Amniotic epithelial cell (primary cell): Measurements from ENCODE around the gene AHCTF1.
"Not testable (repeated sequence)": the region's sequence is repeated elsewhere in the genome, so short reads cannot be mapped to it uniquely, and the experiment has no call there.

Source experiments
- DNase-seq: peaks from one replicate; pipeline ENCODE4 v3.0.0-alpha.2; 2010; ENCODE audit warnings: low read depth

AHCTF1 gene

DNA sequence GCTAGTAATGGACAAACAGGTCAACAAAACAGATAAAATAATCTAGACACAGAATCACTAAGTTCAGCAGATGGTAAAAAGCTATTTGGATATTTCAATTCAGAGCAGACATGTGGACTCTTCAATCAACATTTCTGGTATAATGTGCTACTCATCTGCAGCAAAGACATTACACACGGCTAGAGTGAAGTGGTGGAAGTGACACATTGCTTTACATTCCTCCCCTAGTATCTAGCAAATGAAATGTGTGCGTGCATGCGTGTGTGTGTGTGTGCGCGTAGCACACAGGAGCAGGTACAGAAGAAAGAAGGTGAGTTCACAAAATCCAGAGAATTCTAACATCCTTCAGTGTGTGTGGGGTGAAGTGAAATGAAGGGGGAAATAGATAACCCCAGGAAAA is 8.3 kb downstream of the AHCTF1 start:
- peak; percentile 16 for DNase-seq

GRCh38 chr1:246921481-246921880 is 10.3 kb downstream of the AHCTF1 start:
- peak; percentile 29 for DNase-seq

GRCh38 chr1:246919902-246920301 is 11.8 kb downstream of the AHCTF1 start:
- no peak for DNase-seq

GRCh38 chr1:246916026-246916923 is 15.5 kb downstream of the AHCTF1 start:
- DNase-seq, result not testable (repeated sequence)

- DNase-seq, result peak; percentile 76
Measured at GRCh38 chr1:246907472-246907871, 24.3 kb downstream of the AHCTF1 start.

- DNase-seq, result no peak
Measured at GRCh38 chr1:246906833-246907232, 24.9 kb downstream of the AHCTF1 start.

DNA sequence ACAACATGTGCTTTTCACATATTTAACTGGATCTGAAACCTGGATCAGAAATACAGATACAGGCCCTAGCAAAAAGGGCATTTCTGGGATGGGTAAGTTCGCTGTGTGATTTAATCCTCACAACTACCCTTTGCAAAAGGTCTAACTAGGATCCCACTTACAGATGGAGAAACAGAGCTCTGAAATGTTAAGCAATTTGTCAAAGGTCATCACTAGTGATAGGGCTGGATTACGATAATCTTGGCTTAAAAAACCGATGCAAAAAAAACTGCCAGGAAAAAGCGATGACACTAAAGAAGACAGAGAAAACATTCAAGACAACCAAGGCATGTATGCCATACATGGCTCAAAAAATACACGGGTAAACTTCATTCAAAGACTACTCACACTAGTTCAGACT is 29.9 kb downstream of the AHCTF1 start:
- DNase-seq, result no peak

GRCh38 chr1:246897302-246897701 is 34.4 kb downstream of the AHCTF1 start:
- no peak for DNase-seq

- no peak for DNase-seq
Measured at GRCh38 chr1:246893191-246893939, 38.4 kb downstream of the AHCTF1 start.

- no peak for DNase-seq
Measured at GRCh38 chr1:246891105-246891504, 40.6 kb downstream of the AHCTF1 start.

GRCh38 chr1:246888522-246888921 is 43.2 kb downstream of the AHCTF1 start:
- DNase-seq, result no peak

DNA sequence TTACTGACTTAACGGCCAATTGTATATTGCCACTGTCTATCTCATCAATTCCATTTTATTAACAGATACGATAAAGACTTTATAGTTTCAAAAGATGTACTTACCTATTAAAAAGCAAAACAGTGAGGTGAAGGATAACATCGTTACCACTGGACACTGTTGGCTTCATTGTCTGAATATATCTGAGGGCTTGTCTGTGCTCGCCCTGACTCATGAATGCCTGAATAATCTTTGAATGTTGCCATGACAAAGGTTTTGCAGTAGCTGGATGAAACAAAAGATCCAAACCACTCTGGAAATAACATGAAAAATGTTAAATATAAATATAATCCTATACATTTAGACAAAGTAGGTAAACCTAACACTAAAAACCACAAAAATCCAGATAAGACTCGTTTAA is 46.4 kb downstream of the AHCTF1 start:
- not testable (repeated sequence) for DNase-seq

GRCh38 chr1:246878551-246878950 is 53.2 kb downstream of the AHCTF1 start:
- DNase-seq, result no peak

- no peak for DNase-seq
Measured at GRCh38 chr1:246876431-246876830, 55.3 kb downstream of the AHCTF1 start.

GRCh38 chr1:246875041-246876026 is 56.4 kb downstream of the AHCTF1 start:
- DNase-seq, result peak; percentile 77

DNA sequence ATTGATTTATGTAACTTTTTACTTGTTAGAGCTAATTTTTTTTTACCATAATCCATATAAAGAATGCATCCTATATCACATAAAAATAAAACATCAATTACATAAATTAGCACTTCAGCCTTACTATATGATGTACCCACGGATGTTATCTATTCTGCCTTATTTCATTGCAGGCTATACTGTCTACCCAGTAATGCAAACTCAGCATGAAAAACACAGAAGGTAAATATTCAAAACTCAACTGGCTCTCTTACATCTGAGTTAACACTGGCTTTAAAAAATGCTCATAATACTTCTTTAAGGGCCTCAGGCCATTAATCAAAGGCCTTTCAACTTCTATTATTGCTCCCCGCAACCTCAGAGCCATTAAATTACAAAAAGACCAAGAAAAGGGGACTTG is 65.8 kb downstream of the AHCTF1 start:
- no peak for DNase-seq

DNA sequence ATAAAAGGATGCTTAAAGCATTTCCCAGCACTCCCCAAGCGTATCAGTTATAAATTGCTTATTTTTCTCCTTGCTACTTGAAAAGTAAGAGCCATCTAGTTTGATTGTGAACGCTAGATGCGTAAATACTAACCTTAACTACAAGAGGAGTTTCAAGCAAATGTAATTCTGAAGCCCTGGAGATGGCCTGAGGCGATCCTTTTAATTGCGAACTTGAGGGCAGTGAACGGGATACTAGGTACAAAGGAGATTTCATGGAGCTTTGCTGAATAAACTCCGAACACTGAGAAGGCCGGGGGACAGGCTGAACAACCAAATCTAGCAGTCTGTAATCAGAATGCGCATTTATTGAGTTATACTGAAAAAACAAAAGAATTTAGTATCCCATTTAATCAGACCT is 68.0 kb downstream of the AHCTF1 start:
- DNase-seq, result not testable (repeated sequence)

GRCh38 chr1:246860401-246860800 is 71.3 kb downstream of the AHCTF1 start:
- peak; percentile 85 for DNase-seq

DNA sequence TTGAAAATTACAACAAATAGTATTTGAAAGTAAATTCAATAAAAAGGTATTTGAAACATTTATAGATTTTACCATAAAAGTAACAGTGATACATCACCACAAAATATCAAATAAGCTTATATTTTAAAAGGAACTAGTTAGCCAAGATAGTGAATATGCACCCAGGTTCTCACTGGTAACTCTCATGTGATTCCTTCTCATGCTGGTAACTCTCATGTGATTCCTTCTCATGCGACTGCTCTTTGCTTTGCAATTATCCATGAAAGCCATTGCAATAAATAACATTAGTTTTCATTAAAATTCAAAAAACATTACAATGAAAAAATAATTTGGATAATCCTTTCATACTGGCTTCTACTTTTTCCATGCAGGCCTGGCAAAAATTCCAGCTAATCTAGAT is 75.4 kb downstream of the AHCTF1 start:
- DNase-seq, result no peak

DNA sequence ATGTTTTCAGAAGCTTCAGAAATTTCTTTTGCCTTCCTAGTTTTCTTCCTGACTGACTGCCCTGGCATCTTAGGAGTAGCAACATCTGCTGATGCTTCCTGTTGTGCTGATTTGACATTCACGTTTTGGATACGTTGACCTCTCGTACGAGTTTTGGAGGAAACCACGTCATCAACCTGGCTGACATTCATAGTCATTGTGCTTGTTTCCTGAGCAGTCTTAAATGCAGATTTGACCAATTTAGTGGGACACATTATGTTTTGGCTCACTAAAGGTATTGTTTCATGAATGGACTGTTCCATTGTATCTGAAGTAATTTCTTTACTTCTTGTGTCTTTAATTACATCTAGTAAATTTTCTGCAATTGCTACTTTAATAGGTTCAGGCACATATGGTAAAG is 81.1 kb downstream of the AHCTF1 start:
- not testable (repeated sequence) for DNase-seq

DNA sequence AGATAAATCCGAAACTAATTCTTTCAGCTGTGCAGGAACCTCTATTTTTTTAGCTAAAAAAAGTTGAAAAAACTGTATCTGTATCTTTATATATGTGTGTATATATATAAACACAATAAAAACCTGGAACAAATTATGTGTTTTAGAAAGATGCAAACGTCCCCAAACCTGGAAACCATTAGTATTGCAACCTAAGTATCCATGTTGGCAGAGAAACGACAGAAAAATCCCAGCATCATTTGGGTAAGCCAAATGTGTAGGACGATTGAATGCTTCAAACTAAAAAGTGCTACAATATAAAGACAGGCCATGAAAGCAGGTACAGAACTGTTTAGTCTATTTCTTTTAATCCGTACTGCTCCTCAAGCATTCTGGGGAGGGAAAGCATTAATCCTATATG is 87.9 kb downstream of the AHCTF1 start:
- no peak for DNase-seq

DNA sequence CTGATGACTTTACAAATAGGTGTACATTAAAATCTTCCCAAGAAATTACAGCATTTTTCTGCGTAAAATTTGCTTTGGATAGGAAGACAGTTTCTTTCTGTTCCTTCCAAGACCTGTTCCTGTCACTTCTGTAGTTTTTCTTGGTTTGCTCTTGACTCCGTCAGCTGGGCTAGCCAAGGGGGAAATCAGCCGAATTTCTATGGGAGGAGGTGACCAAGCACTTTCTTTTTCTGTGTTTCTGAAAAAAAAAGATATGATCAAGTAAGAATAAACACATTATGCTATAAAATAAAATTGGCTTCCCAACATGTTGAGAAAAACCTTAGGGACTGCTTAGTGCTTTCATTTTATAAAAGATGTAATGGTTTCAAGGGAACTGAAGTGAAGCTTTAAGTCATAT is 91.0 kb downstream of the AHCTF1 start:
- not testable (repeated sequence) for DNase-seq
